ENCODE measurements around the gene MKNK1. TPM values are rescaled to one million over a fixed set of nuclear protein-coding genes. Genes with fewer than 3 reads are reported as not detected.

MKNK1 gene
- total RNA-seq, 1 donor from 2014 or later = 61.1 TPM

- Histone ChIP-seq H3K4me1 (no peaks in the 10 kb centered on the region), H3K9me3 (no peaks in the 10 kb centered on the region), H3K27me3 (no peaks in the 10 kb centered on the region), H3K36me3 (peaks cover 39% of the 10 kb centered on the region), H3K4me3 (no peak overlapping the region), H3K27ac (no peak overlapping the region)
- ATAC-seq = peak; percentile 58
- no peak for TF ChIP-seq CTCF (IDR thresholded peaks at IDR 0.05)
- intact Hi-C loops (cut with DNase I) = no loop called here
- peak; percentile 2 for DNase-seq
Measured at GRCh38 chr1:46556822-46557221, 47.2 kb downstream of the MKNK1 start.

- no peaks in the 10 kb centered on the region for H3K9me3 ChIP-seq
- peaks cover 32% of the 10 kb centered on the region for H3K36me3 ChIP-seq
- H3K4me3 ChIP-seq = no peak overlapping the region
- ATAC-seq = no peak
- no peaks in the 10 kb centered on the region for H3K4me1 ChIP-seq
- H3K27ac ChIP-seq = no peak overlapping the region
- intact Hi-C loops (cut with DNase I) = no loop called here
- H3K27me3 ChIP-seq = no peaks in the 10 kb centered on the region
- DNase-seq = no peak
- no peak for TF ChIP-seq CTCF (IDR thresholded peaks at IDR 0.05)
Measured at GRCh38 chr1:46555826-46556619, 48.0 kb downstream of the MKNK1 start.

- ATAC-seq = no peak
- peak; percentile 56 for DNase-seq
- Histone ChIP-seq H3K4me1 (no peaks in the 10 kb centered on the region), H3K27me3 (no peaks in the 10 kb centered on the region), H3K9me3 (no peaks in the 10 kb centered on the region), H3K4me3 (no peak overlapping the region), H3K36me3 (peaks cover 19% of the 10 kb centered on the region), H3K27ac (no peak overlapping the region)
- intact Hi-C loops (cut with DNase I) = no loop called here
- no peak for TF ChIP-seq CTCF (IDR thresholded peaks at IDR 0.05)
Measured at GRCh38 chr1:46554597-46555381, 49.3 kb downstream of the MKNK1 start.

GRCh38 chr1:46554236-46554596 is 49.9 kb downstream of the MKNK1 start:
- H3K27me3 ChIP-seq = no peaks in the 10 kb centered on the region
- DNase-seq (no peak), ATAC-seq (no peak)
- H3K4me3 ChIP-seq = no peak overlapping the region
- H3K36me3 ChIP-seq = peaks cover 13% of the 10 kb centered on the region
- H3K27ac ChIP-seq = no peak overlapping the region
- no peaks in the 10 kb centered on the region for H3K4me1 ChIP-seq
- no peaks in the 10 kb centered on the region for H3K9me3 ChIP-seq
- intact Hi-C loops (cut with DNase I) = no loop called here
- TF ChIP-seq CTCF (IDR thresholded peaks at IDR 0.05) = no peak

- ATAC-seq (no peak), DNase-seq (no peak)
- Histone ChIP-seq H3K4me3 (no peak overlapping the region), H3K9me3 (no peaks in the 10 kb centered on the region), H3K27me3 (no peaks in the 10 kb centered on the region), H3K4me1 (no peaks in the 10 kb centered on the region), H3K27ac (no peak overlapping the region), H3K36me3 (peaks cover 6% of the 10 kb centered on the region)
- TF ChIP-seq CTCF (IDR thresholded peaks at IDR 0.05) = no peak
- intact Hi-C loops (cut with DNase I) = no loop called here
Measured at GRCh38 chr1:46553506-46553905, 50.6 kb downstream of the MKNK1 start.
